ENCODE measurements around the gene C12orf60.

The C12orf60 gene

GRCh38 chr12:14810167-14810952, 6.9 kb downstream of the C12orf60 start:
- Histone ChIP-seq H3K36me3 (ENCODE audit: control insufficient read depth in 2 of 2, insufficient read depth in 2 of 2, low read length in 2 of 2) (no peaks in the 10 kb centered on the region), H3K9me3 (ENCODE audit: control insufficient read depth in 2 of 2, low read length in 2 of 2) (no peaks in the 10 kb centered on the region), H3K4me3 (ENCODE audit: low read length in 2 of 2) (no peak overlapping the region), H3K27me3 (ENCODE audit: control insufficient read depth in 1 of 2, insufficient read depth in 2 of 2, low read length in 2 of 2) (no peaks in the 10 kb centered on the region), H3K9ac (ENCODE audit: low read length in 2 of 2) (no peak overlapping the region), H3K4me1 (ENCODE audit: control insufficient read depth, insufficient read depth, low read length) (no peaks in the 10 kb centered on the region), H3K27ac (ENCODE audit: low read length) (no peak overlapping the region)

GRCh38 chr12:14810953-14811483, 7.5 kb downstream of the C12orf60 start:
- Histone ChIP-seq H3K9me3 (ENCODE audit: control insufficient read depth in 2 of 2, low read length in 2 of 2) (no peaks in the 10 kb centered on the region), H3K4me1 (ENCODE audit: control insufficient read depth, insufficient read depth, low read length) (no peaks in the 10 kb centered on the region), H3K4me3 (ENCODE audit: low read length in 2 of 2) (no peak overlapping the region), H3K36me3 (ENCODE audit: control insufficient read depth in 2 of 2, insufficient read depth in 2 of 2, low read length in 2 of 2) (no peaks in the 10 kb centered on the region), H3K9ac (ENCODE audit: low read length in 2 of 2) (no peak overlapping the region), H3K27me3 (ENCODE audit: control insufficient read depth in 1 of 2, insufficient read depth in 2 of 2, low read length in 2 of 2) (no peaks in the 10 kb centered on the region), H3K27ac (ENCODE audit: low read length) (no peak overlapping the region)

- H3K9me3 ChIP-seq (ENCODE audit: control insufficient read depth in 2 of 2, low read length in 2 of 2) = no peaks in the 10 kb centered on the region
- no peaks in the 10 kb centered on the region for H3K36me3 ChIP-seq (ENCODE audit: control insufficient read depth in 2 of 2, insufficient read depth in 2 of 2, low read length in 2 of 2)
- no peaks in the 10 kb centered on the region for H3K4me1 ChIP-seq (ENCODE audit: control insufficient read depth, insufficient read depth, low read length)
- H3K27me3 ChIP-seq (ENCODE audit: control insufficient read depth in 1 of 2, insufficient read depth in 2 of 2, low read length in 2 of 2) = no peaks in the 10 kb centered on the region
- H3K27ac ChIP-seq (ENCODE audit: low read length) = no peak overlapping the region
- H3K4me3 ChIP-seq (ENCODE audit: low read length in 2 of 2) = no peak overlapping the region
- no peak overlapping the region for H3K9ac ChIP-seq (ENCODE audit: low read length in 2 of 2)
Measured at GRCh38 chr12:14811486-14811885, 8.0 kb downstream of the C12orf60 start.

- Histone ChIP-seq H3K27me3 (ENCODE audit: control insufficient read depth in 1 of 2, insufficient read depth in 2 of 2, low read length in 2 of 2) (no peaks in the 10 kb centered on the region), H3K27ac (ENCODE audit: low read length) (no peak within 1 kb of the TSS), H3K36me3 (ENCODE audit: control insufficient read depth in 2 of 2, insufficient read depth in 2 of 2, low read length in 2 of 2) (no peaks in the 10 kb centered on the region), H3K9ac (ENCODE audit: low read length in 2 of 2) (no peak within 1 kb of the TSS), H3K4me3 (ENCODE audit: low read length in 2 of 2) (no peak within 1 kb of the TSS), H3K4me1 (ENCODE audit: control insufficient read depth, insufficient read depth, low read length) (no peaks in the 10 kb centered on the region), H3K9me3 (ENCODE audit: control insufficient read depth in 2 of 2, low read length in 2 of 2) (no peaks in the 10 kb centered on the region)
Measured at GRCh38 chr12:14814014-14814413, 10.5 kb downstream of the C12orf60 start, which contains the start of gene SMCO3. Gene SMCO3, minus strand, starts transcription at chr12:14814182. Its CDS starts 7,502 bp downstream, at chr12:14806680.

- H3K27me3 ChIP-seq (ENCODE audit: control insufficient read depth in 1 of 2, insufficient read depth in 2 of 2, low read length in 2 of 2) = no peaks in the 10 kb centered on the region
- H3K9ac ChIP-seq (ENCODE audit: low read length in 2 of 2) = no peak overlapping the region
- H3K4me1 ChIP-seq (ENCODE audit: control insufficient read depth, insufficient read depth, low read length) = no peaks in the 10 kb centered on the region
- no peaks in the 10 kb centered on the region for H3K9me3 ChIP-seq (ENCODE audit: control insufficient read depth in 2 of 2, low read length in 2 of 2)
- no peaks in the 10 kb centered on the region for H3K36me3 ChIP-seq (ENCODE audit: control insufficient read depth in 2 of 2, insufficient read depth in 2 of 2, low read length in 2 of 2)
- H3K27ac ChIP-seq (ENCODE audit: low read length) = no peak overlapping the region
- no peak overlapping the region for H3K4me3 ChIP-seq (ENCODE audit: low read length in 2 of 2)
Measured at GRCh38 chr12:14824012-14824634, 20.7 kb downstream of the C12orf60 start.

GRCh38 chr12:14825256-14825655, 21.8 kb downstream of the C12orf60 start:
- Histone ChIP-seq H3K9me3 (ENCODE audit: control insufficient read depth in 2 of 2, low read length in 2 of 2) (no peaks in the 10 kb centered on the region), H3K36me3 (ENCODE audit: control insufficient read depth in 2 of 2, insufficient read depth in 2 of 2, low read length in 2 of 2) (no peaks in the 10 kb centered on the region), H3K9ac (ENCODE audit: low read length in 2 of 2) (no peak overlapping the region), H3K27me3 (ENCODE audit: control insufficient read depth in 1 of 2, insufficient read depth in 2 of 2, low read length in 2 of 2) (no peaks in the 10 kb centered on the region), H3K4me3 (ENCODE audit: low read length in 2 of 2) (no peak overlapping the region), H3K27ac (ENCODE audit: low read length) (no peak overlapping the region), H3K4me1 (ENCODE audit: control insufficient read depth, insufficient read depth, low read length) (no peaks in the 10 kb centered on the region)

GRCh38 chr12:14826491-14826890, 23.0 kb downstream of the C12orf60 start:
- Histone ChIP-seq H3K9me3 (ENCODE audit: control insufficient read depth in 2 of 2, low read length in 2 of 2) (no peaks in the 10 kb centered on the region), H3K36me3 (ENCODE audit: control insufficient read depth in 2 of 2, insufficient read depth in 2 of 2, low read length in 2 of 2) (no peaks in the 10 kb centered on the region), H3K4me3 (ENCODE audit: low read length in 2 of 2) (no peak overlapping the region), H3K9ac (ENCODE audit: low read length in 2 of 2) (no peak overlapping the region), H3K27ac (ENCODE audit: low read length) (no peak overlapping the region), H3K27me3 (ENCODE audit: control insufficient read depth in 1 of 2, insufficient read depth in 2 of 2, low read length in 2 of 2) (no peaks in the 10 kb centered on the region), H3K4me1 (ENCODE audit: control insufficient read depth, insufficient read depth, low read length) (no peaks in the 10 kb centered on the region)

- Histone ChIP-seq H3K9me3 (ENCODE audit: control insufficient read depth in 2 of 2, low read length in 2 of 2) (no peaks in the 10 kb centered on the region), H3K9ac (ENCODE audit: low read length in 2 of 2) (no peak overlapping the region), H3K4me3 (ENCODE audit: low read length in 2 of 2) (no peak overlapping the region), H3K4me1 (ENCODE audit: control insufficient read depth, insufficient read depth, low read length) (no peaks in the 10 kb centered on the region), H3K27ac (ENCODE audit: low read length) (no peak overlapping the region), H3K36me3 (ENCODE audit: control insufficient read depth in 2 of 2, insufficient read depth in 2 of 2, low read length in 2 of 2) (no peaks in the 10 kb centered on the region), H3K27me3 (ENCODE audit: control insufficient read depth in 1 of 2, insufficient read depth in 2 of 2, low read length in 2 of 2) (no peaks in the 10 kb centered on the region)
Measured at GRCh38 chr12:14827043-14827442, 23.6 kb downstream of the C12orf60 start.

GRCh38 chr12:14828892-14829291, 25.4 kb downstream of the C12orf60 start:
- H3K9ac ChIP-seq (ENCODE audit: low read length in 2 of 2) = no peak overlapping the region
- no peaks in the 10 kb centered on the region for H3K9me3 ChIP-seq (ENCODE audit: control insufficient read depth in 2 of 2, low read length in 2 of 2)
- H3K27me3 ChIP-seq (ENCODE audit: control insufficient read depth in 1 of 2, insufficient read depth in 2 of 2, low read length in 2 of 2) = no peaks in the 10 kb centered on the region
- no peaks in the 10 kb centered on the region for H3K36me3 ChIP-seq (ENCODE audit: control insufficient read depth in 2 of 2, insufficient read depth in 2 of 2, low read length in 2 of 2)
- H3K27ac ChIP-seq (ENCODE audit: low read length) = no peak overlapping the region
- no peaks in the 10 kb centered on the region for H3K4me1 ChIP-seq (ENCODE audit: control insufficient read depth, insufficient read depth, low read length)
- no peak overlapping the region for H3K4me3 ChIP-seq (ENCODE audit: low read length in 2 of 2)

GRCh38 chr12:14833336-14833735, 29.9 kb downstream of the C12orf60 start:
- Histone ChIP-seq H3K9me3 (ENCODE audit: control insufficient read depth in 2 of 2, low read length in 2 of 2) (no peaks in the 10 kb centered on the region), H3K4me1 (ENCODE audit: control insufficient read depth, insufficient read depth, low read length) (no peaks in the 10 kb centered on the region), H3K27me3 (ENCODE audit: control insufficient read depth in 1 of 2, insufficient read depth in 2 of 2, low read length in 2 of 2) (no peaks in the 10 kb centered on the region), H3K4me3 (ENCODE audit: low read length in 2 of 2) (no peak overlapping the region), H3K27ac (ENCODE audit: low read length) (no peak overlapping the region), H3K9ac (ENCODE audit: low read length in 2 of 2) (no peak overlapping the region), H3K36me3 (ENCODE audit: control insufficient read depth in 2 of 2, insufficient read depth in 2 of 2, low read length in 2 of 2) (no peaks in the 10 kb centered on the region)

- Histone ChIP-seq H3K4me1 (ENCODE audit: control insufficient read depth, insufficient read depth, low read length) (no peaks in the 10 kb centered on the region), H3K9ac (ENCODE audit: low read length in 2 of 2) (no peak overlapping the region), H3K36me3 (ENCODE audit: control insufficient read depth in 2 of 2, insufficient read depth in 2 of 2, low read length in 2 of 2) (no peaks in the 10 kb centered on the region), H3K9me3 (ENCODE audit: control insufficient read depth in 2 of 2, low read length in 2 of 2) (no peaks in the 10 kb centered on the region), H3K27ac (ENCODE audit: low read length) (no peak overlapping the region), H3K4me3 (ENCODE audit: low read length in 2 of 2) (no peak overlapping the region), H3K27me3 (ENCODE audit: control insufficient read depth in 1 of 2, insufficient read depth in 2 of 2, low read length in 2 of 2) (no peaks in the 10 kb centered on the region)
Measured at GRCh38 chr12:14833952-14834351, 30.5 kb downstream of the C12orf60 start.
